GM12875 (cell line): ENCODE results near the gene AREL1.

Source experiments
- H3K4me3 ChIP-seq: one replicate; pipeline ENCODE4 v1.5.1; 2011; ENCODE audit warnings: low read depth, low read length, control low read depth
- CTCF ChIP-seq: IDR thresholded peaks from 2 replicates; pipeline ENCODE4 v1.5.1; 2011; ENCODE audit warnings: low read depth, mild to moderate bottlenecking, control low read depth, inconsistent platforms, low read length, moderate library complexity, borderline replicate concordance; ENCODE audit not compliant: insufficient read depth

Gene AREL1

GRCh38 chr14:74673768-74674167 lies 39.1 kb downstream of the AREL1 start:
- TF ChIP-seq CTCF: no peak
- no peak overlapping the region for H3K4me3 ChIP-seq

GRCh38 chr14:74671789-74672188 lies 41.1 kb downstream of the AREL1 start:
- H3K4me3 ChIP-seq: no peak overlapping the region
- TF ChIP-seq CTCF: no peak

GRCh38 chr14:74670726-74671411 lies 42.0 kb downstream of the AREL1 start:
- no peak for TF ChIP-seq CTCF
- H3K4me3 ChIP-seq: no peak overlapping the region

- no peak overlapping the region for H3K4me3 ChIP-seq
- no peak for TF ChIP-seq CTCF
These were observed 43.0 kb downstream of the AREL1 start for GRCh38 chr14:74669846-74670245.

- no peak overlapping the region for H3K4me3 ChIP-seq
- no peak for TF ChIP-seq CTCF
These were observed 43.6 kb downstream of the AREL1 start for GRCh38 chr14:74669256-74669655.

GRCh38 chr14:74667758-74668157 lies 45.1 kb downstream of the AREL1 start:
- TF ChIP-seq CTCF: no peak

GRCh38 chr14:74664717-74665116 lies 48.2 kb downstream of the AREL1 start:
- TF ChIP-seq CTCF: no peak
- no peak overlapping the region for H3K4me3 ChIP-seq

More at GRCh38 chr14:74667758-74668157, 45.1 kb downstream of the AREL1 start:
- H3K4me3 ChIP-seq: no peak overlapping the region
